GM19324 (cell line): ENCODE data around the gene CLC.
A peak's percentile ranks its signal among the peaks of the same experiment; 100 is the strongest.
"Not testable (repeated sequence)": the region's sequence is repeated elsewhere in the genome, so short reads cannot be mapped to it uniquely, and the experiment has no call there.

Source experiments
- ATAC-seq: cut with Tn5 transposase; IDR thresholded peaks from one replicate; pipeline ENCODE4 v1.9.1; 2021; ENCODE audit warnings: mild to moderate bottlenecking, moderate library complexity; ENCODE audit not compliant: unreplicated experiment, low FRiP score

Gene CLC

GRCh38 chr19:39731685-39732084, 6.1 kb downstream of the CLC start:
- ATAC-seq, result no peak

- ATAC-seq, result no peak
These were observed 8.2 kb downstream of the CLC start for GRCh38 chr19:39729594-39729993.

- no peak for ATAC-seq
These were observed 9.8 kb downstream of the CLC start for GRCh38 chr19:39728040-39728439.

- no peak for ATAC-seq
These were observed 10.6 kb downstream of the CLC start for GRCh38 chr19:39727070-39727800.

- ATAC-seq, result no peak
These were observed 11.8 kb downstream of the CLC start for GRCh38 chr19:39725995-39726394.

- ATAC-seq, result not testable (repeated sequence)
These were observed 17.7 kb downstream of the CLC start for GRCh38 chr19:39720144-39720543.

- ATAC-seq, result no peak
These were observed 27.4 kb downstream of the CLC start for GRCh38 chr19:39710333-39710890.

- ATAC-seq, result no peak
These were observed 28.6 kb downstream of the CLC start for GRCh38 chr19:39709026-39709872.

GRCh38 chr19:39708594-39708993, 29.2 kb downstream of the CLC start:
- ATAC-seq, result no peak

- ATAC-seq, result no peak
These were observed 32.1 kb downstream of the CLC start for GRCh38 chr19:39705578-39706188.

GRCh38 chr19:39704181-39705044, 33.4 kb downstream of the CLC start, which contains the start of gene LGALS14:
Gene LGALS14 (plus strand): TSS chr19:39704481. CDS start chr19:39704529, 48 bp downstream.
- ATAC-seq, result no peak

- peak; percentile 64 for ATAC-seq
These were observed 36.5 kb downstream of the CLC start for GRCh38 chr19:39701291-39701690.

GRCh38 chr19:39698535-39698934, 39.3 kb downstream of the CLC start:
- ATAC-seq, result no peak

- no peak for ATAC-seq
These were observed 41.4 kb downstream of the CLC start for GRCh38 chr19:39696387-39696786.

- no peak for ATAC-seq
These were observed 42.1 kb downstream of the CLC start for GRCh38 chr19:39695759-39696158.

- no peak for ATAC-seq
These were observed 45.0 kb downstream of the CLC start for GRCh38 chr19:39692822-39693221.

- ATAC-seq, result no peak
These were observed 45.7 kb downstream of the CLC start for GRCh38 chr19:39692166-39692565.

- ATAC-seq, result not testable (repeated sequence)
These were observed 49.2 kb downstream of the CLC start for GRCh38 chr19:39688637-39689036.

- no peak for ATAC-seq
These were observed 51.1 kb downstream of the CLC start for GRCh38 chr19:39686739-39687138.

GRCh38 chr19:39684267-39684666, 53.6 kb downstream of the CLC start:
- ATAC-seq, result no peak
